Erythroblast (primary cell): Measurements from ENCODE around the gene SLC25A18.

Experiments
- GATA1 ChIP-seq: IDR thresholded peaks from 2 replicates; pipeline ENCODE4 v1.6.1; 2011; ENCODE audit warnings: low read depth, mild to moderate bottlenecking, control low read depth, low read length, moderate library complexity
- POLR2A ChIP-seq: IDR thresholded peaks from 2 replicates; pipeline ENCODE4 v1.6.1; 2011; ENCODE audit warnings: mild to moderate bottlenecking, low read length

- no peak for TF ChIP-seq POLR2A
- no peak for TF ChIP-seq GATA1
These were observed 3.5 kb downstream of the SLC25A18 start for GRCh38 chr22:17566776-17567175.
